NCI-H460 (cell line): Measurements from ENCODE around the gene SH3GL1. TPM values are rescaled to one million over a fixed set of nuclear protein-coding genes. Genes with fewer than 3 reads are reported as not detected.

Source experiments
- DNase-seq: peaks from one replicate; pipeline ENCODE4 v3.0.0-alpha.2; 2016; ENCODE audit warnings: low read depth; ENCODE audit errors: extremely low read depth
- total RNA-seq: library from RNA; depleted of rRNA; stranded (reverse); fragments of >200 nt; shearing (Covaris generic); gene quantifications from 2 replicates; pipeline ENCODE4 v1.2.3, GENCODE V29; 2014

The SH3GL1 gene
- total RNA-seq, 1 experiment from 2014 or later, result 31.1 TPM

- no peak for DNase-seq
Measured at GRCh38 chr19:4378886-4379285, 21.5 kb downstream of the SH3GL1 start.

DNA sequence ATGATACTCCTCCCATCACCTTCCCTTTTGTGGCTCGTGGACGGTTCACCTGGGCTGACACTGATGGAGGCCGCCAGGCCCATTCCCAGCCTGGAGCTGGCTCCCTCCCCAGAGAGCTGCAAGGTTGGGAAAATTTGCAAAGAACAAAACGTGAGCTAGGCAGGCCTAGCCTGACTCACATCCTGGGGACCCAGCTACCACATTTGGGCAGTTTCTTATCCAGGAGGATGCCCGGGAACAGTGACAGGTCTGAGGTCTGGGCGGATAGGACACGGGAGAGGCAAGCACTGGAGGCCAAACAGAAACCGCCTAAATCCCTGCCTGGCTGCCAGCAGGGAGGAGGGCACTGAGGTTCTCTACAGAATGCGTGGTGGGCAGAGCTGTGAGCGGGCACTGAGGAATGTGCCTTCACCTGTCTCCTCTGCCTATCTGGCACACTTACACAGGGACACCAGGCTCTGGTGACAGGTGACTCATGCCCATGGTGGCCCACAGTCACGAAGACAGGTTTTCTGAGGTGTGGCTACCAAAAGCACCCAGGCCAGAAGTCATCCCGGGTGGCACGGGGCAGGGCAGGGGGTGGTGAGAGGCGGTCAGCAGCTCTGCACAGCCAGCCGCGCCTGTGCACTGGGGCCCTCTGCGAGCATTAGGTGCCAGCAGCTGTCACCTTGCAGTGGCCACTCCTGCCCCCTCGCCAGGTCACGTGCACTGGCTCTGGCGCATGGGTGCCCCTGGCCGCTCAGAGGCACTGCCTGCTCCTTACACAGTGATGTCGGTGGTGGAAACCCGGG is 23.2 kb downstream of the SH3GL1 start:
- DNase-seq, result no peak

- no peak for DNase-seq
Measured at GRCh38 chr19:4376671-4376990, 23.7 kb downstream of the SH3GL1 start.

- no peak for DNase-seq
Measured at GRCh38 chr19:4376028-4376670, 24.2 kb downstream of the SH3GL1 start.

DNA sequence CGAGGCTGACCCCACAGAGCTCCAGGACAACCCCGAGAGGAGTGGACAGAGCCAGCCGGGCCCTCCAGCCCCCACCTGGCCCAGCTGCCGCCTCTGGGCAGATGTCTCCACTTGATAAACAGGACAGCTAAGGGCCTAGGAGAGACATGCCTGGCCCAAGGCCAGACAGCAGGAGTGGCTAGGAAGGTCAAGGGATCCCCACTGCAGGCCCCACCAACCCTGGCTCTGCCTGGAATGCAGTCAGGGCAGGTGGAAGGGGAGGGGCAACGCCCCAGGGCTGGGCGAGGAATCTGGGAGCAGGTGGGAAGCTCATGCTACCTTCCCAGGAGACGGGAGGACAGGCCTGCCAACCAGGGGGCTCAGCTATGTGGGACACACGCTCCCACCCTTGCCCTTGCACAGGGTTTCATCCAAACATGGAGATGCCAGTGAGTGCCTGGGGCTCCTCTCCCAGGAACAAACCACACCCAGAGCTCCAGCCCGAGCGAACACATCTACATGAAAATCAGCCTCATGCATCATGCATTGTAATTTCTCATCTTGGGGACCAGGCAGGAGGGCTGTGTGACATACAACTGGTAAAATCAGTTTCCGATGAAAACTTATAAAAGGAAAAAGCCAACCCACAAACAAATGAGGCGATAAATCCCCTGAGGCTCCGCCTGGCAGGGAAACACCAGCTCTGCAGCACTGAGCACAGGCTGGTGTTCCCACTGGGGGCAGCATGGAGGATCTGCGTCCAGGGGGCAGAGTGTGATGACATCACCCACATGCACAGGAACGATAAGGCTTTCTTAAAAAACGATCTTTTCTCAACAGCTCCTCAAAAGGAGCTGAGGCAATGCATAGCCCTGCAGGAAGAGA is 25.0 kb downstream of the SH3GL1 start:
- DNase-seq, result peak; percentile 64

DNA sequence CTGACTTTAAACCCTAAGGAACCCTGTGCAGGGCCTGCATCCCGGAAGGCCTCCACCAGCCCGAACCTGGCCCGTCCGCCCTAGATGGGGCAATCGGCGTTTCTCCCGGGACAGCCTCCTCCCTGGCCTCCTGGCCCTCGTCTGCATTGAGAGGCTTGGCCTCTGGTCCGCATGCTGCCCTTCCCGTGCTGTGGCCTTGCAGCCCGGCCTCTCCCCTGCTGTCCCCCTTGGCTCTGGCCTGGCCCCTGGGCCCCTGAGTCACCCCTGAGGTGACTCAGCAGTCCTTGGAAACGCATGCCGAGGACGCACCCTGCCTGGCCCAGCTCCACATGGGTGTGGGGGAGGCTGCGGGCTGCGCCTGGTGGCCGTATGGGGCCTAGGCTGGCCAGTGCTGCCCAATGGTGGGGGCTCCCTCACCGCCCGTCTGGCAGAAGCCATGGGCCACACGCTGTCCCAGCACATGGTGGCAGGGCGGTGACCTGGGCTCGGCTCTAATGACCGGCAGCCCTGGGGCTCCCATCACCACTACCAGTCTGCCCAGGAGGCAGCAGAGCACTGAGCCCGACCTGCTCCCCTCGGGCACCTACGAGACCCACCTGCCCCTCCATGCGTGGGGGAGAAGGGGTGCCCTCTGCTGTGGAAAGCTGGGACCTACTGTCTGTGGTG is 25.7 kb downstream of the SH3GL1 start:
- peak; percentile 85 for DNase-seq

DNA sequence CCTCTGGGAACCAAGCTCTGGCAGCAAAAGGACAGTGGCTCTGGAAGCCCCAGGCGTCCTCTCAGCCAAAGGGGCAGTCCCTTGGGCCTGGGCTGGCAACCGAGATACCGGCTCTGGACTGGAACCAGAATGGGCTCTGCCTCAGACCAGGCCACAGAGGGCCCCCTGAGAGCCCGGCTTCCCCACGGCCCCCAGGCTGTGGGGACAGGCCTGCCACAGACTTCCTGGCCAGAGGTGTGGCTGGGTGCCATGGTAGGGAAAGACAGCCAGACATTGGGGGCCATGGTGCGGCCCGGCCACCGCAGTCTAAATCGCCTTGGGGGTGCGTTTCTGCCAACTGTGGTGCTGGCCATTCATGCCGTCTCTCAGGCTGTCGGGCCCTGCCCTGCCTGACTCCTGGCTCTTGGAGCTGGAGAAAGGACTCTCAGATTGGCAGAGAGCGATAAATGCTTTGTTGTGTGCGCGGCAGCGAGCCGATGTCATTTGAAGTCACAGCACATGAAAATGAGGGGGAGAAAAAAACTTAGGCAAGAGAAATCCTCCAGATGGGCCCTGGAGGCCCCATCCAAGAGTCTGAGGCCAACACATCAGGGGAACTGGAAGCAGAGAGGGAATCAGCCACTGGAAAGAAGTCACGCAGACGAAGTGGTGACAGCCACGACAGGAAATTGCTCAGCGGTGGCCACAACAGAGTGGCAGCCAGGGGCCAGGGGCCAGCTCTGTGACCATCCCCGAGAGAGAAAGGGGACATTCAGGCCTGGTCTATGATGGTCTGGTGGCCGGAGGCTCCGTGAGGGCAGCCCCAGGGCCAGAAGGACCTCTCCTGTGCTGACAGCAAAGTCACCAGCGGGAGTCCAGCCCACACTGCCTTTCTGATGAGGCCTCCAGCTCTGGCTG is 26.5 kb downstream of the SH3GL1 start:
- DNase-seq, result peak; percentile 11

- no peak for DNase-seq
Measured at GRCh38 chr19:4373013-4373367, 27.4 kb downstream of the SH3GL1 start.

DNA sequence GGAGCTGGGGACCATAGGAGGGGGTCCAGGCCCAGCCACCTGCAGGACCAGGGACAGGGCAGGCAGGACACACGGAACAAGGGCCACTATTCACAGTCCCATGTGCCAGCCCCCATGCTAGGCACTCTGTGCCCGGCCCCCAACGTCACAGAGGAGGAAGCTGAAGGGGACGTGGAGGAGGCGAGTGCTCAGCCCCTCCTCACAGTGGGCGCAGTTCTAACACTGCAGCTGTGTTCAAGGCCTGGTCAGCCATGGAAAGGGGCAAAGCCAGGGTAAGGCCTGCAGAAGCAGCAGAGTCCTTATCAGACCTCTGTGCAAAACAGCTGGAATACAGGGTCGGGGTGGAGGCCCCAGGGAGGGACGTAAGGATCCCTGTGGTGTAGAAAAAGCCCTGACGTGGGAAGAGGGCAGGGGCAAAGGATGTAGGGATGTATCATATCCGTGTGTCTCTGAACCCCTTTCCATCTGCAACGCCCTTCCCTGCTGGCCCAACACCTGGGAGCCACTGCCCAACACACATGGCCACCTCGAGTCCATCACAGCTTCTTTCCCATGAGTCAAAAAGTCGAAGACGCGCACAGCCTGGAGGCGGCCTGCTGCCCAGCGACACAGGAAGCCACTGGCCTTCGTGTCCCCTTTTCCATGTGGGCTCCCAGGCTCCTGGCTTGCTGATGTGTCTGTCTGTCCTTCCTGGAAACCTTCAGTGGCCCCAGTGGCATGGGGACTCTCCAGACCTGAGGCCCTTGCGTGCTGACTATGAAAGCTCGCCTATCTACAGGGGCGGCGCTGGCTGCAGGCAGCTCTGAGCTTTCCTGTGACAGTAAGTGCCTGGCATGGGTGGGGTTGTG is 28.0 kb downstream of the SH3GL1 start:
- no peak for DNase-seq

DNA sequence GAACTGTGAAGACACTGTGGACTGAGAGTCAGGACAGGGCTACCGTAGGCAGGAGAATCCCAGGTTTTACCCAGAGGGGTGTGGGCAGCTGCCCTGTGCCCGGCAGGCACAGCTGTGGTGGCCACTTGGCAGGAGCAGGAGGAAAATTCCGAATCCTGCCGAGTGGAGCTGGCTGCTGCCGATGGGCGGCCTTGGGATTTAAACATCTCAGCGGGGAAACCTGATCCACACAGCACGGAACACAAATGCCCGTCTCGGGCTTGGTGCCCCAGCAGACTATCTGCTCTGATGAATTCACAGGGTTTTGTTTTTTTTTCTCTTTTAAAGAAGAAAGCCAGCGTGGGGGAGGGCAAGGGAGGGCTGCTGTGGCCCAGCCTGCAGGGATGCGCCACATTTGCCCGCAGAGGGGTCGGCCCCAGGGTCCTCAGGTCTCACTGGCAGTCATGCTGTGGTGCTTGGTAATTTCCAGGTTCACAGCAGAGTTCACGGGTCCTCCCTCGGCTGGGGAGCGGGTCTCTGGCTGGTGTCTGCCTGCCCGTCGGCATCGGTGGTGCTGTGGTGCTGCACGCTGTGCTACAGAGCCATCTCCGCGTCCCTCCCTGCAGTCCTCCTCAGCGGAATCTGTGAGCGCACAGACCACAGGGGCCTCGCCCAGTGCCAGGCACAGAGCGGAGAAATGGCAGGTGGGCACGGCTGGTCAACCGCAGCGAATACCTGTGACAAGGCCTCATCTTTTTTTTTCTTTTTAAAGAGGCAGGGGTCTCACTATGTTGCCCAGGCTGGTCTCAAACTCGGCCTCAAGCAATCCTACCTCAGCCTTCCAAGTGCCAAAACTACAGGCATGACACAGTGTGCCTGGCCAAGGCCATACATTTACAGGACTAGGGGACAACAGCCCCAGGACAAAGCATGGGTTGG is 28.8 kb downstream of the SH3GL1 start:
- no peak for DNase-seq

GRCh38 chr19:4370418-4371041 is 29.8 kb downstream of the SH3GL1 start:
- DNase-seq, result no peak

DNA sequence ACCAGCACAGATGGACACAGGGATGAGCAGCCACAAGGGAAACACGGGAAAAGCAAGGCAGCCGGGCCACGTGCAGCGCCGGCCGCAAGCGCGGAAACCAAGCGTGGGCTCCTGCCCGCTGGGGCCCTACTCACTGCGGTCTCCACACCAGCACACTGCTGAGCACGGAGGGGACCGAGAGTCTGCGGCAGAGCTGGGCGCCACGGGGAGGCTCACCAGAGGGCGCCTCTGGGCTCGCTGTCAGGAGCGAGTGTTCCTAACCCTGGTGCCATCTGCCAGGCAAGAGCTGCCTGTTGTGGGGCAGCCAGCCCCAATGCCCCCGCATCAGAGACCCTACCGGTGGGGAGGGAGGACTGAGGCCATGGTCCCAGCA is 30.5 kb downstream of the SH3GL1 start:
- peak; percentile 24 for DNase-seq

GRCh38 chr19:4369109-4369887 is 31.0 kb downstream of the SH3GL1 start:
- no peak for DNase-seq

GRCh38 chr19:4368128-4368820 is 32.1 kb downstream of the SH3GL1 start:
- no peak for DNase-seq

GRCh38 chr19:4367781-4368127 is 32.6 kb downstream of the SH3GL1 start:
- DNase-seq, result no peak

DNA sequence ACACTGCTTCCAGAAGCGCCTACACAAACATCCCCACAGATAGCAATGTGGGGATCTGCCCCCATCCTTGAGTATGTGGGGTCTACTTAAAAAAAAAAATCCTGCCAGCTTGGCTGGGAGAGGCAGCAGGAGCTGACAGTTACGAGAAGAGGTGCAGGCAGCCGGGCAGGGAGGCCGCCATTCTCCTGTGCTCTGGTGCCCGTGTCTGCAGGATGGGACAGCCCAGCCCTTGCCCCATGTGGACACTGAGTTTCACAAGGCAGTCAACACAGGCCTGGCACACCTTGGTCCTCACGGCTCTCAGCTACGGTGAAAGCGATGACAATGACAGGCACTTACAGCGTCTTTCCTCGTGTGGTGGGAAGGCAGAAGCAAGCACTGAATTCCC is 33.0 kb downstream of the SH3GL1 start:
- no peak for DNase-seq
